ENCODE data around the gene DGKZ.
"Not testable (repeated sequence)": the region's sequence is repeated elsewhere in the genome, so short reads cannot be mapped to it uniquely, and the experiment has no call there.

Gene DGKZ

DNA sequence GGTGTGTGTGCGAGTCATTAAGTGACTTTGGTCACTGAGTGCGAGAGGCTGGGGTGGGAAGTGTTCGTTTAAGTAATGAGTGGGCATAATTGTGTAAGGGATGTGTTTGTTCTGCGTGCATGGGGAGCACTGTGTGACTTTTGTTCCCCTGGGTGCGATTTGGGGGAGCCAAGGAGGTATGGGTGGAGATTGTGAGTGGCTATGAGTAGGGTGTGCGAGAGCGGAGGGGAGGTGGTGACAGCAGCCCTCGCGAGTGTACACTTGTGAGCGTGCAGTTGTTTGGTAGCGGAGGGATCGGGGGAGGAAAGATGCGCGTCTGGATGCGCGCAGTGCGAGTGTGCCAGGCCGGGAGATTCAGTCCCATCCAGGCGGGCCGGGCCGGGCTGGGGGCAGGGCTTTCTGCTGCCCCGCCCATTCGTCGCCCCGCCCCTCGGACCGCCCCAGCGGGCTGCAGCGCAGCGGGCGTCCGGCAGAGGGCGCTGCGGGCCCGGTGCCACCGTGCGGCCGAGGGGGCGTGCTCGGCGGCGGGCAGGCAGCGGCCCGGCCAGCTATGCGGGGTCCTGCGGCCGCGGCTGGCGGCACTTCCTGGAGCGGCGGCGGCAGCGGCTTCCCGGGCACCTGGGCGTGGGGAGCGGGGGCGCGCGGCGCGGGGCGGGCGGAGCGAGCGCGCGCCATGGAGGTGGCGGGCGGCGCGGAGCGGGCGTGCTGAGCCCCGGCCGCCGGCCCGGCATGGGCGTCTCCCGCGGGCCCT, at the start of gene DGKZ:
Gene DGKZ, plus strand, starts transcription at position 578 of the 751 bp plus-strand sequence. CDS start 197 bp downstream, outside the sequence.
- no peaks in the 10 kb centered on the region for H3K9me3 Mint-ChIP-seq

GRCh38 chr11:46298699-46299433, 48.4 kb upstream of the DGKZ start:
- H3K36me3 Mint-ChIP-seq (ENCODE audit: insufficient read depth), result no peaks in the 10 kb centered on the region
- no peak overlapping the region for H3K27ac Mint-ChIP-seq (ENCODE audit: low read depth)
- no peak for DNase-seq (ENCODE audit: low spot score in 2 of 2)
- ATAC-seq (replicated peaks; ENCODE audit: extremely low read depth, poor library complexity, severe bottlenecking), result no peak
- H3K27me3 Mint-ChIP-seq, result peaks cover 24% of the 10 kb centered on the region
- H3K9me3 Mint-ChIP-seq, result no peaks in the 10 kb centered on the region
- peaks cover 5% of the 10 kb centered on the region for H3K4me1 Mint-ChIP-seq
- no peak overlapping the region for H3K4me3 Mint-ChIP-seq

More for the DNA sequence above, at the start of gene DGKZ:
- Mint-ChIP-seq H3K27ac (ENCODE audit: low read depth) (peak within 1 kb of the TSS; percentile 90), H3K4me1 (peaks cover 63% of the 10 kb centered on the region), H3K4me3 (peak within 1 kb of the TSS; percentile 78), H3K27me3 (no peaks in the 10 kb centered on the region), H3K36me3 (ENCODE audit: insufficient read depth) (peaks cover 32% of the 10 kb centered on the region)
- ATAC-seq (replicated peaks; ENCODE audit: extremely low read depth, poor library complexity, severe bottlenecking) (peak; percentile 65), DNase-seq (ENCODE audit: low spot score in 2 of 2) (peak; percentile 88 to 94)

GRCh38 chr11:46299451-46299961, 47.8 kb upstream of the DGKZ start:
- Mint-ChIP-seq H3K27ac (ENCODE audit: low read depth) (no peak overlapping the region), H3K4me1 (peaks cover 5% of the 10 kb centered on the region), H3K36me3 (ENCODE audit: insufficient read depth) (no peaks in the 10 kb centered on the region), H3K4me3 (no peak overlapping the region), H3K27me3 (peaks cover 24% of the 10 kb centered on the region), H3K9me3 (no peaks in the 10 kb centered on the region)
- ATAC-seq (replicated peaks; ENCODE audit: extremely low read depth, poor library complexity, severe bottlenecking), result no peak
- no peak for DNase-seq (ENCODE audit: low spot score in 2 of 2)

DNA sequence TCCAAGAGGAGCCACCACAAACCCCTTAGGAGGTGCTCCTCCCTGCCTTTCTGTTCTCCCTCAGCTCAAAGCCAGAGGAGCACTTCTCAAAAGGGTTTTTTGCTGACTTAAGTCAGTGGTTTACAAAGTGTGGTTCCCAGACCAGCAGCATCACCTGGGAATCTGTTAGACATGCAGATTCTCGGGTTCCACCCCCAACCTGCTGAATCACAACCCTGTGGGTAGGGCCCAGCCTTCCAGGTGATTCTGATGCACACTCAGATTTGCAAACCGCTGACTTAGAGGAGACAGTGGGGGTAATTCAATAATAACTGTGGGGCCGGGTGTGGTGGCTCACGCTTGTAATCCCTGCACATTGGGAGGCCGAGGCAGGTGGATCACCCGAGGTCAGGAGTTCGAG, 47.0 kb upstream of the DGKZ start:
- Mint-ChIP-seq H3K36me3 (ENCODE audit: insufficient read depth) (peaks cover 1% of the 10 kb centered on the region), H3K4me3 (no peak overlapping the region), H3K9me3 (no peaks in the 10 kb centered on the region), H3K27me3 (peaks cover 24% of the 10 kb centered on the region), H3K4me1 (peaks cover 5% of the 10 kb centered on the region), H3K27ac (ENCODE audit: low read depth) (no peak overlapping the region)
- DNase-seq (ENCODE audit: low spot score in 2 of 2) (no peak), ATAC-seq (replicated peaks; ENCODE audit: extremely low read depth, poor library complexity, severe bottlenecking) (no peak)

- peaks cover 16% of the 10 kb centered on the region for H3K27me3 Mint-ChIP-seq
- no peak overlapping the region for H3K27ac Mint-ChIP-seq (ENCODE audit: low read depth)
- no peaks in the 10 kb centered on the region for H3K9me3 Mint-ChIP-seq
- H3K4me3 Mint-ChIP-seq, result no peak overlapping the region
- H3K36me3 Mint-ChIP-seq (ENCODE audit: insufficient read depth), result peaks cover 1% of the 10 kb centered on the region
- no peaks in the 10 kb centered on the region for H3K4me1 Mint-ChIP-seq
- ATAC-seq (replicated peaks; ENCODE audit: extremely low read depth, poor library complexity, severe bottlenecking), result no peak
- no peak for DNase-seq (ENCODE audit: low spot score in 2 of 2)
Observed at GRCh38 chr11:46302866-46303265, 44.4 kb upstream of the DGKZ start.

GRCh38 chr11:46304036-46304435, 43.2 kb upstream of the DGKZ start:
- not testable (repeated sequence) for ATAC-seq (replicated peaks; ENCODE audit: extremely low read depth, poor library complexity, severe bottlenecking); H3K4me1 Mint-ChIP-seq; DNase-seq (ENCODE audit: low spot score in 2 of 2); H3K9me3 Mint-ChIP-seq; H3K27ac Mint-ChIP-seq (ENCODE audit: low read depth); H3K36me3 Mint-ChIP-seq (ENCODE audit: insufficient read depth); H3K27me3 Mint-ChIP-seq; H3K4me3 Mint-ChIP-seq

GRCh38 chr11:46304605-46305179, 42.6 kb upstream of the DGKZ start:
- no peak overlapping the region for H3K4me3 Mint-ChIP-seq
- ATAC-seq (replicated peaks; ENCODE audit: extremely low read depth, poor library complexity, severe bottlenecking) (no peak), DNase-seq (ENCODE audit: low spot score in 2 of 2) (no peak)
- no peaks in the 10 kb centered on the region for H3K9me3 Mint-ChIP-seq
- no peaks in the 10 kb centered on the region for H3K27me3 Mint-ChIP-seq
- H3K27ac Mint-ChIP-seq (ENCODE audit: low read depth), result no peak overlapping the region
- no peaks in the 10 kb centered on the region for H3K4me1 Mint-ChIP-seq
- peaks cover 1% of the 10 kb centered on the region for H3K36me3 Mint-ChIP-seq (ENCODE audit: insufficient read depth)

GRCh38 chr11:46305295-46305694, 42.0 kb upstream of the DGKZ start:
- no peak overlapping the region for H3K4me3 Mint-ChIP-seq
- ATAC-seq (replicated peaks; ENCODE audit: extremely low read depth, poor library complexity, severe bottlenecking) (peak; percentile 36), DNase-seq (ENCODE audit: low spot score in 2 of 2) (no peak)
- peaks cover 1% of the 10 kb centered on the region for H3K36me3 Mint-ChIP-seq (ENCODE audit: insufficient read depth)
- H3K9me3 Mint-ChIP-seq, result no peaks in the 10 kb centered on the region
- no peaks in the 10 kb centered on the region for H3K27me3 Mint-ChIP-seq
- no peak overlapping the region for H3K27ac Mint-ChIP-seq (ENCODE audit: low read depth)
- no peaks in the 10 kb centered on the region for H3K4me1 Mint-ChIP-seq

- peaks cover 3% of the 10 kb centered on the region for H3K27me3 Mint-ChIP-seq
- ATAC-seq (replicated peaks; ENCODE audit: extremely low read depth, poor library complexity, severe bottlenecking) (no peak), DNase-seq (ENCODE audit: low spot score in 2 of 2) (no peak)
- no peak overlapping the region for H3K4me3 Mint-ChIP-seq
- no peak overlapping the region for H3K27ac Mint-ChIP-seq (ENCODE audit: low read depth)
- peaks cover 1% of the 10 kb centered on the region for H3K36me3 Mint-ChIP-seq (ENCODE audit: insufficient read depth)
- H3K4me1 Mint-ChIP-seq, result no peaks in the 10 kb centered on the region
- no peaks in the 10 kb centered on the region for H3K9me3 Mint-ChIP-seq
Observed at GRCh38 chr11:46306296-46306853, 40.9 kb upstream of the DGKZ start.

GRCh38 chr11:46307369-46307768, 39.9 kb upstream of the DGKZ start:
- Mint-ChIP-seq H3K4me1 (no peaks in the 10 kb centered on the region), H3K36me3 (ENCODE audit: insufficient read depth) (peaks cover 1% of the 10 kb centered on the region), H3K9me3 (no peaks in the 10 kb centered on the region), H3K4me3 (no peak overlapping the region), H3K27ac (ENCODE audit: low read depth) (no peak overlapping the region), H3K27me3 (peaks cover 12% of the 10 kb centered on the region)
- no peak for DNase-seq (ENCODE audit: low spot score in 2 of 2)
- ATAC-seq (replicated peaks; ENCODE audit: extremely low read depth, poor library complexity, severe bottlenecking), result no peak

GRCh38 chr11:46307785-46308341, 39.4 kb upstream of the DGKZ start:
- H3K9me3 Mint-ChIP-seq, result no peaks in the 10 kb centered on the region
- peaks cover 16% of the 10 kb centered on the region for H3K27me3 Mint-ChIP-seq
- DNase-seq (ENCODE audit: low spot score in 2 of 2) (no peak), ATAC-seq (replicated peaks; ENCODE audit: extremely low read depth, poor library complexity, severe bottlenecking) (no peak)
- H3K4me3 Mint-ChIP-seq, result no peak overlapping the region
- H3K36me3 Mint-ChIP-seq (ENCODE audit: insufficient read depth), result peaks cover 1% of the 10 kb centered on the region
- no peak overlapping the region for H3K27ac Mint-ChIP-seq (ENCODE audit: low read depth)
- no peaks in the 10 kb centered on the region for H3K4me1 Mint-ChIP-seq

Data from central memory CD8-positive, alpha-beta T cell (primary cell).